ENCODE results near the gene TM9SF1.

TM9SF1 gene

DNA sequence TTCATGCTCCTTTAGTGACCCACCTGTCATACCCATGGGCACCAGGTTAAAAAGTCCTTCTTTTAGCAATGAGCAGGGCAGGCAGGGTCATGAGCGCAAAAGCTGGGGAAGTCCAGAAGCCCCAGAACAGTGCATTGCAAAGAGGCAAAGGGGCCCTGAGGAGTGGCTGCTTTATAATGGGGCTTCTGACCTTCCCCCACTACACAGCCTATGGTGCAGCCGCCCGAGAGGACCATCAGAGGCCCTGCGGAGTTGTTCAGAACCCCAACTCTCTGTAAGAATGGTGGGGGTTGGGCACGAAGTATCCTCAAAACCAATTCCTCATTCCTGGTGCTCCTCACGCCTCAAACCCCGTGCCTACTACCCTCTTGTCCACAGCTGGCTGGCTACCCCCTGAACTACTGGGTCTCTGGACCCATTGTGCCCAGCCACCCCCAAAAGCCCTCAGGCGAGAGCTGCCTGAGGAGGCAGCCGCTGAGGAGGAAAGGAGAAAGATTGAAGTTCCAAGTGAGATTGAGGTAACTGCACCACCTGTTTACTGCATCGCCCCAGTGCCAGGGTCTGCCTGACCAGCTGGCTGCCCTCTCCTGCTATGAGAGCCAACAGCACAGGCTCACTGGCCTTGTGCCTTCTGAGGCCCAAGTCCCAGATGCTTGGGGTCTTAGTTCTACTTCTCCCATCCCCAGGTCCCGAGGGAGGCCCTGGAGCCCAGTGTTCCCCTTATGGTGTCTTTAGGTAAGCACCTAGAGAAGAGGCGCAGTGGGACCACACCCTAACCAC lies 16.7 kb downstream of the TM9SF1 start:
- DNase-seq = no peak

DNA sequence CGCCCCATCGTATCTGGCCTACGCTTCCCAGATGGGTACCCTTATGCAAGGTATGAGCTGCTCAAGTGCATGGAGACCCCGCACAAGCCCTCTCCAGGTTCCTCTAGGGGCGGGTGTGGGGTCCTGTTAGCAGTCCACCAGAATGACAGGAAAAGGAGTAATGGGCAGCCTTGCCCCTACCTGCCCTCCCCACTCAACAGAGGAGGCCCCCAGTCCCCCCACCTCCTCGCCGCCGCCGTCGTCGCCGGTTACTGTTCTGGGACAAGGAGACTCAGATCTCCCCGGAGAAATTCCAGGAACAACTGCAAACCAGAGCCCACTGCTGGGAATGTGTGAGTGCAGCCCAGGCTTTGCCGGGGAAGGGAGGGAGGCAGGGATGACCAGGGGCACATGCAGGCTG lies 17.4 kb downstream of the TM9SF1 start:
- no peak for DNase-seq

DNA sequence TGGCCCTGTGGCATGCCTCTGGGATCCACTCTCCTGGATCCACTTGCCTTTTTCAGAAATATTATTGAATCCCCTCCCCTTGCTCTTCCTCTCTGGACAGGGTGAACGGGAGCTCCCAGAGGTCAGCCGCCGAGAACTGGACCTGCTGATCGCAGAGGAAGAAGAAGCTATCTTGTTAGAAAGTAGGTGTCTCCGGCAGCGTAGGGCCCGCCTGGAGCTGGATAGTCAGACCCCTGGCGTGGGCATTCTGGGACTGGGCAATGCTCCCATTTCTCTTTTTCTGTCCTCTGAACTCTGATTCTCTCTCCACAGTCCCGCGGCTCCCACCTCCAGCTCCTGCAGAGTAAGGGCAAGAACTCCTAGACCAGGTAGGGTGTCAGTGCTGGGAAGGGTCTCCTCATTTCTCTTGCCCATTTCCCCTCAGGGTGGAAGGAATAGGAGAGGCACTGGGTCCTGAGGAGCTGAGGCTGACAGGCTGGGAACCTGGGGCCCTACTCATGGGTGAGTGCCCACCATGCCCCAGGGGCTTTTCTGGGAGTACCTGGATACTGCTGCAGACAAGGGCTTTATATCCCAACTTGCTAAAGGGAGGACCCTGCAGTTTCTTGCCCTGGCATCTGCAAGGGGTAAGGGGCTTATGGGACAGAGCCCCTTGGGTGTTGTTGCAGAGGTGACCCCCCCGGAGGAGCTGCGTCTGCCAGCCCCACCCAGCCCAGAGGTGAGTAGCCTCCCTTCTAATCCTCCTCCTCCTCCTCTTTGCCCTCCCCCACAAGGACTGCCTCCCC lies 18.0 kb downstream of the TM9SF1 start:
- no peak for DNase-seq

DNA sequence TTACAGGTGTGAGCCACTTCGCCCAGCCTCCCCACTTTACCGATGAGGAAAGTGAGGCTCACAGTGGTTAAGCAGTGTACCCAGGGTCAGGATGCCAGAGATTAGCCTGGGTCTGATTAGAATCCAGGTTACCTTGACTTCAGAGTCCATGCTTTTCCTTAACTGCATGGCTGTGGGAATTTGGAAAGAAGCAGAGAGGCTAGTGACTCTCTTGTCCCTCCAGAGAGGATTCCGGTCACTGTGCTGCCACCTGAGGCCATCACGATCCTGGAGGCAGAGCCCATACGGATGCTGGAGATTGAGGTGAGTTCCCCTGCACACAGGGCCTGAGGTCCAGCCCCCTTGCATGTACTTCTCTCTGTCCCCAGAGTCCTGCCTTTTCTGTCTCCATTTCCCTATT lies 18.6 kb downstream of the TM9SF1 start:
- no peak for DNase-seq

DNA sequence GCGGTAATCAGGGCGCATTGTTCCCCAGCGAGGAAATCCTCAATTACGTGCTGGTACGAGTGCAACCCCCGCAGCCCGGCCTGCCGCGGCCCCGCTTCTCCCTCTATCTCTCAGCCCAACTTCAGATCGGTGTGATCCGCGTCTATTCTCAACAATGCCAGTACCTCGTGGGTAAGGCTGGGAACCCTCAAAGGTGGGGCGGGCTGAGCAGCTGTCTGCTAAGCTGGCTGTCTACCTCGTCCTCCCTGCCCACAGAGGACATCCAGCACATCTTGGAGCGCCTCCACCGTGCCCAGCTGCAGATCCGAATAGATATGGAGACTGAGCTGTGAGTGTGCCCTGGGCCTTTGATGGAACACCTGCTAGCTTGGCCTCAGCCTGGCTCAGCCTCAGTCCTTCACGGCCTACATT lies 22.4 kb downstream of the TM9SF1 start:
- no peak for DNase-seq

DNA sequence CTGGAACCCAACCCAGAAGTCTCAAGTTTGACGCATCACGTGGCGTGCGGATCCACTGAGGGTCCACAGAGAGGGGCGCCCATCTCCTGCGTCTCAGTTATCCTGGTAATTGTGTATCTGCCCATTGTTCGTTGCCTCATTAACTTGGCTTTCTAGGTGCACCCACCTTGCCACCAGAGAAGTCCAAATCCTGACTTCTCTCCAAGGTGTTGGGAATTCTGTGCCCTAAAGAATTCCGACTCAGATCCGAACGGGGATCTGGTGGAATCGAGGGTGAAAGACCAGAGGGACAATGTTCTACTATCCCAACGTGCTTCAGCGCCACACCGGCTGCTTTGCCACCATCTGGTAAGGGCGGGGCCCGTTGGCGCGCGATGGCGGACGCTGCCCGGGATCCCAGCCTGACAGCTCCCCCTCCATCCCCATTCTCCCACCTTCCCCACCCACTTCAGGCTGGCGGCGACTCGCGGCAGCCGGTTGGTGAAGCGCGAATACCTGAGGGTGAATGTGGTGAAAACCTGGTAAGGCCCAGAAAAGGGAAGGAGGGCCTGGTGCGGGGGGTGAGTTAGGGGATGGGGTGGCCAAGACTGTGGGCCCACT lies 22.9 kb downstream of the TM9SF1 start:
- DNase-seq = no peak

DNA sequence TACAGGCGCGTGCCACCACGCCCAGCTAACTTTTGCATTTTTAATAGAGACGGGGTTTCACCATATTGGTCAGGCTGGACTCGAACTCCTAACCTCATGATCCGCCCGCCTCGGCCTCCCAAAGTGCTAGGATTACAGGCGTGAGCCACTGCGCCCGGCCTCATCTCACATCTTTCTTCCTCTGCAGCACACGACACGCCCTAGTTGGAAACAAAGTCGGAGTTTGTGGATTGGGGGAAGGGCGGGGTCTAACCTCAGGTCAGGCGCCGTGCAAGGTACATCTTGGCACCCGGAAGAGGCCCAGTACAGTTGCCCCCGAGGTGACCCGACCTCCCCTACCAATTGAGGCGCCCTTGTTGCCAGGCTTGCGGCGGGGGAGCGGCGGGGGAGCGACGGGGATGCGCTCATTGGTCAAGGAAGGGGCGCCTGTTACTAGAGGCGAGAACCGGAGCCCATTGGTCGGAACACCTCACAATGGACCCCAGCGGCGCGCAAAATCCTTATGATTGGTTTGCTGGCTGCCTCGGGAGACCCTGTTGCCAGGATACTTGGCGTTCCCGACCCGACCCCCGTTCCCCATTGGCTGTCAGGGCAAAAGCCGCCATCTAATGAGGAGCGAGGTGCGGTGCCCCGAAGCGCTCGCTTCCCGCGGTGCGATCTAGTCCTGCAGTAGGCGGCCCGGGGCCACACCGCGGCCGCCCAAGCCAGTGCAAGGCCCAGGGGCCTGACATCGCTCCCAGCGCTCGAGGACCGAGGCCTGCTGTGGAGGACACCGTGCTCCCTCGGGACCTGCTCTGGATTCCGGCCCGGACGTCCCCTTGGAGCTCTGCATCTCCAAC lies 23.6 kb downstream of the TM9SF1 start, which contains the start of gene REC8:
Gene REC8, plus strand, starts transcription at position 659 of the 839 bp plus-strand sequence. CDS start 473 bp downstream, outside the sequence.
- DNase-seq = peak; percentile 34

DNA sequence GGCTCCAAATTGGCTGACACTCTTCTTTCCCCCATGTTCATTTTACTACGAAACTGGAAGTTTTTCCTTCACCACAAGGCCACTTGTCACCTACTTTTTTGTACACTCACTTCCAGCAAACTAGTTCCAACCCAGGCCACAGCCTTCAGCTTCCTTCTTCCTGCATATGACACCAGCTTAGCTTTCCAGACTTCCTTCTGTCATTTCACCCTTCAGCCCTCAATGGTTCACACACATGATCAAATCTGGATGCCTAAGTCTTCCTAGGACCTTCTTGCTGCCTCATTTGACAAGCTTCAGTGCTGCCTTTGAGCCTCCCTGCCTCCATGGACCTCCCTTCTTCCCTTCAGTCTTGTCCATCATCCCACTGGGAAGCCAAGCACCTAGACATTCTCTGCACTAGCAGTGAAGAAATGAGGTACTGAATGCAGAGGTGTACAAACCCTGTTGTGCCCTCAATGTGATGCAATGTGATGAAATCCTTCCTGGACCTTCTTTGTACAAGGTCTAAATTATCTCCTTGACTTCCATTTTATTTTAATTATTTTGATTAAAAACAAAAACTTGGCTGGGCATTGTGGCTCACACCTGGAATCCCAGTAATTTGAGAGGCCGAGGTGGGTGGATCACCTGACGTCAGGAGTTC lies 27.6 kb downstream of the TM9SF1 start:
- no peak for DNase-seq

DNA sequence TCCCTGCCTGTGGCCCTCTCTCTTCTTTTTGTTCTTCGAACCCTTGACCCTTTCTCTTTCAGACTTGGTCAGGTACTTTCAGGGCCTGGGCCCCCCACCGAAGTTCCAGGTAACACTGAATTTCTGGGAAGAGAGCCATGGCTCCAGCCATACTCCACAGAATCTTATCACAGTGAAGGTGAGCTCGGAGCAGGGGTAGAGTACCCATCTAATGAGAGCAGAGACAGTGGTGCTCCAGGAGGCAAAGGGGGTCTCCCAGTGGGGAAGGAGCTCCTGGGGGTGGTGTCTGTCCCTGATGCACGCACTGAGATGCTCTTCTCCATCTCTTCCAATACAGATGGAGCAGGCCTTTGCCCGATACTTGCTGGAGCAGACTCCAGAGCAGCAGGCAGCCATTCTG lies 29.5 kb downstream of the TM9SF1 start:
- DNase-seq = no peak

DNA sequence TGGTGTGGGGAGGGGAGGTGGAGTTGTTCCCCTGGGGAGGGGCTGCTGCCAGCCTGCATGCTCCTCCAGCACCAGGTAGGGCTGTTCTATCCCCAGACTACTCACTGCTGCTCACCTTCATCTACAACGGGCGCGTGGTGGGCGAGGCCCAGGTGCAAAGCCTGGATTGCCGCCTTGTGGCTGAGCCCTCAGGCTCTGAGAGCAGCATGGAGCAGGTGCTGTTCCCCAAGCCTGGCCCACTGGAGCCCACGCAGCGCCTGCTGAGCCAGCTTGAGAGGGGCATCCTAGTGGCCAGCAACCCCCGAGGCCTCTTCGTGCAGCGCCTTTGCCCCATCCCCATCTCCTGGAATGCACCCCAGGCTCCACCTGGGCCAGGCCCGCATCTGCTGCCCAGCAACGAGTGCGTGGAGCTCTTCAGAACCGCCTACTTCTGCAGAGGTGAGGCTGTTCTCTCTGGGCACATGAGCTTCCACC lies 30.7 kb downstream of the TM9SF1 start:
- DNase-seq = no peak

DNA sequence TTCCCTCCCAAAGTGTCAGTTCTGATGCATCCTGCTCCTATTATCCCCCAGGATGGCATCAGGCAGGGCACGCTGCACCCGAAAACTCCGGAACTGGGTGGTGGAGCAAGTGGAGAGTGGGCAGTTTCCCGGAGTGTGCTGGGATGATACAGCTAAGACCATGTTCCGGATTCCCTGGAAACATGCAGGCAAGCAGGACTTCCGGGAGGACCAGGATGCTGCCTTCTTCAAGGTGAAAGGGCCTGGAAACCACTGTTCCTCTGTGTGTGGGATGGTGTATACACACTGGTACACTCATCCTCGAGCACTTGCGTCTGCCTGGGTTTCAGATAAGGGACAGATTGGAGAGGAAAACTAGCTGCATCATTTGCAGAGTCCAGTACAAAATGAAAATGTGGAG lies 33.1 kb downstream of the TM9SF1 start:
- DNase-seq = no peak

DNA sequence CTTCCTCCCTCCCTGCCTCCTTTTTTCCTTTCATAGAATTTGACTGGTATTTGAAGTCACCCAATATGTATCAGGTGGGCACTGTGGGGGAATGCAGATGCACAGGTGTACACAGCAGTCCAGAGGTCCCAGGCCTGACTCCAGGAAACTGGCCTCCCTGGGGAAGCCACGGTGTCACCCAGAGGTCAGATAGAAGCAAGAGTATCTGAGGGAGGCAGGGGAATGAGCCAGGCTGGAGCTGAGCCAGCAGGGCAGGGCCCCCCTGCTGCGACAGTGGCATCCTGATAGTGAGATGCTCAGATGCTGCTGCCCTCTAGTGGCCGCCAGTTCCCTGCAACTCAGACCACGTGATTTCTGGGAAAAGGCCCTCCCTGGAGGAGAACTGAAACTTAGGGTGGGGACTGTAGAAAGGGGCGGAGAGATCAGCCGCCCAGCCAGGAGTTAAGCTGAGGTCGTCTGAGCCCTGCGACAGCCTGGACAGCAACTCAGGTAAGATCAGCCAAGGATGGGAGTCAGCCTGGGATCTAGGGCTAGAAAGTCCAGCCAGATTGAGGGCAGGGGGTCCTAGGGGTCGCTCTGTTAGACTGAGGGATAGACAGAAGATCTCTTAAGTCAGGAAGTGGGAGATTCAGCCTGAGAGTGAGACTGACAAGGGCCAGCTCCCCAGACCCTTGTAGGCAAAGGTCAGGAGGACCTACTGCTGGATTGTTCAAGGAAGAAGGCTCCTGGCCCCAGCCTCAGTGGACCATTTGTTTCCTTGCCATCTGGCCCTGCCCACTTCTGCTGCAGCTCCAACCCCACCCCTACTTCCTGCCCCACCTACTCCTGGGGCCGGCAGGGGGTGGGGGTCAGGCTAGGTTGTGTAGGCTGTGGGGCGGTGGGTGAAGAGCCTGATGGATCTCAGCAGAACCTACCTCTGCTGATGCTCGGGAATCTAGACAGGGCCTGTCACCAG lies 34.1 kb downstream of the TM9SF1 start, which contains the start of gene IRF9:
Gene IRF9, plus strand, starts transcription at position 416 of the 955 bp plus-strand sequence. CDS start 880 bp downstream, outside the sequence.
- peak; percentile 95 for DNase-seq

DNA sequence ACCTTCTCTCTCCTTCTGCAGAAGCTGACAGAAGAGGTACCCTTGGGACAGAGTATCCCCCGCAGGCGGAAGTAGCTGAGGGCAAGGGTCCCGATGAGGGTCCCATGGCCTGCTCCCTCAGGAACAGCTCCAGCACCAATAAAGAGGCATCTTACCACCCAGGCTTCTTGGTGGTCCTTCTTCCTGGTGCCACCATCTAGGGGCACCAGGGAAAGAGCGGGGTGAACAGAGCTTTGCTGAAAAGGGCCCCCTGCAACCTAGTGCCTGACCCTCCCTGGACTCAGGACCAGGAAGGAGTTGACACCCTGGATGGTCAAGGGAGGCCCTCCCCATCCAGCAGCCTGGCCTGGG lies 34.8 kb downstream of the TM9SF1 start:
- DNase-seq = no peak

DNA sequence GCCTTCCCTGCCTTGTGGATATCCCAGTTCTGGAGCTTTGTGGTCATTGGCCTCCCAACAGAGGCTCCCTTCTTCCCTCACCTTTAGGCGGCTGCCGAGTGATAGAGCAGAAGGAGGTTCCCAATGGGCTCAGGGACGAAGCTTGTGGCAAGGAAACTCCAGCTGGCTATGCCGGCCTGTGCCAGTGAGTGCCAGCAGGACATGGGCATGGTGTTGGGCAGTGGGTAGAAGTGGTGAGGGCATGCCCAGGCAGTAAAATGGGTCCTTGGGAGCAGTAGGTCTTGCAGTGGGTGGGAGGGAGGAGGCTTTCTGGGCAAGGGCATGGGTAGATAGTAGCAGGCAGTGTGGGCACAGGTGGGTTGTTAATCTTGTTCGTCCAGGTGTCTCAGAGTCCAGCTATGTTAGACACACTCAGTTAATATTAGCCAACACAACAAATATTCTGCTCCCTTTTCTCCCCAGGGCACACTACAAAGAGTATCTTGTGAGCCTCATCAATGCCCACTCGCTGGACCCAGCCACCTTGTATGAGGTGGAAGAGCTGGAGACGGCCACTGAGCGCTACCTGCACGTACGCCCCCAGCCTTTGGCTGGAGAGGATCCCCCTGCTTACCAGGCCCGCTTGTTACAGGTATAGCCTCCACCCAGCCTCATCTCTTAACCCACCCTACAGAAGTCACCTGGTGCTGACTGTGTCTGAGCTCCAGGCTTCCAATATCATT lies 35.3 kb downstream of the TM9SF1 start:
- DNase-seq = no peak

DNA sequence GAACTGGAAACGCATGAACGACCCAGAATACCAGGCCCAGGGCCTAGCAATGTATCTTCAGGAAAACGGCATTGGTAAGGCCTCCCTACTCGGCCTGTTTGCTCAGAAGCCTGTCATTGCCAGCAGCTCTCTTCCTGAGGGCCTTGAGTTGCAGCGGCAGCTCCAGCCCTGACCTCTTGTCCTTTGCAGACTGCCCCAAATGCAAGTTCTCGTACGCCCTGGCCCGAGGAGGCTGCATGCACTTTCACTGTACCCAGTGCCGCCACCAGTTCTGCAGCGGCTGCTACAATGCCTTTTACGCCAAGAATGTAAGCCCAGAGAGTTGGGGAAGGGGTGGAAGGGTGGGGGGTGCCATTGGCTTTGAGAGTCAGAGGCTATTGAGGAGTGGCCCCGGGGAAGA lies 37.9 kb downstream of the TM9SF1 start:
- no peak for DNase-seq

DNA sequence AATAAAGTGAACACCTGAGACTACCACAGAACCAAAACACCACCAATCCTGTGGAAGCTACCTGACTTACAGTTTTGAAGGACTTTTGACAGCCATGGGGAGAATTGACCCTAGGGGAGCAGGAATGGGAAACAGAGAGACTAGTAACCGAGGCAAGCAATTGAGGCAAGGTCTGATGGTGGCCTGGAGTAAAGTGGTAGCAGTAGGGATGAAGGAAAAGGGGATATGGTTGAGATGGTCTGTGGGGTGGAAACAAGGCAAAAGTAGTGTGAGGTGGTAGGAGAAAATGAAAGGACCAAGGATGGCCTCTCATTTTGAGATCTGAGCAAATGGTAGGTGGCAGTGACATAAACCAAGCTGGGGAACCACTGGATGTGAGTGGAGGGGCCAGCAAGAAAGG lies 38.4 kb downstream of the TM9SF1 start:
- DNase-seq = no peak

DNA sequence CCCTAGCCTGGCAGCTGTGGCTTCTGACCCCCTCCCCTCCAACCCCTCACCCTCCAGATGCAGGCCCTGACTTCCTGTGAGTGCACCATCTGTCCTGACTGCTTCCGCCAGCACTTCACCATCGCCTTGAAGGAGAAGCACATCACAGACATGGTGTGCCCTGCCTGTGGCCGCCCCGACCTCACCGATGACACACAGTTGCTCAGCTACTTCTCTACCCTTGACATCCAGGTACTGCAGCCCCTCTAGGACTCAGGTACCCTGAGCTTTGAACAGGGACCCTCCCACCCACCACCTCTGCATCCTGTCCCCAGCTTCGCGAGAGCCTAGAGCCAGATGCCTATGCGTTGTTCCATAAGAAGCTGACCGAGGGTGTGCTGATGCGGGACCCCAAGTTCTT lies 40.1 kb downstream of the TM9SF1 start:
- DNase-seq = no peak

DNA sequence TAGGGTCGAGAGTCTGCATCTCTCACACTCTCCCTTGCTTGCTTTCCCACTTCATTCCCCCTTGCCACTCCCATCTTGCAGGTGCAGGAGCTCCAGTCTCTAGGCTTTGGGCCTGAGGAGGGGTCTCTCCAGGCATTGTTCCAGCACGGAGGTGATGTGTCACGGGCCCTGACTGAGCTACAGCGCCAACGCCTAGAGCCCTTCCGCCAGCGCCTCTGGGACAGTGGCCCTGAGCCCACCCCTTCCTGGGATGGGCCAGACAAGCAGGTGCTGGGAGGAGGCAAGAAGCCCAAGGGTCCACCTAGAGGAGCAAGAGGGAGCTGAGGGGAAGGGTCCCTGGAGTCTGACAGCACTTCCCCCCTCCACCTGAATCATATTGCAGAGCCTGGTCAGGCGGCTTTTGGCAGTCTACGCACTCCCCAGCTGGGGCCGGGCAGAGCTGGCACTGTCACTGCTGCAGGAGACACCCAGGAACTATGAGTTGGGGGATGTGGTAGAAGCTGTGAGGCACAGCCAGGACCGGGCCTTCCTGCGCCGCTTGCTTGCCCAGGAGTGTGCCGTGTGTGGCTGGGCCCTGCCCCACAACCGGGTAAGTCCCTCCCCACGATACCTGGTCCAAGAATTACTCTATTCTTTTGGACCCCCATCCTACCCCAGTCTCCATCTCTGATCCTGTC lies 43.7 kb downstream of the TM9SF1 start:
- DNase-seq = no peak

DNA sequence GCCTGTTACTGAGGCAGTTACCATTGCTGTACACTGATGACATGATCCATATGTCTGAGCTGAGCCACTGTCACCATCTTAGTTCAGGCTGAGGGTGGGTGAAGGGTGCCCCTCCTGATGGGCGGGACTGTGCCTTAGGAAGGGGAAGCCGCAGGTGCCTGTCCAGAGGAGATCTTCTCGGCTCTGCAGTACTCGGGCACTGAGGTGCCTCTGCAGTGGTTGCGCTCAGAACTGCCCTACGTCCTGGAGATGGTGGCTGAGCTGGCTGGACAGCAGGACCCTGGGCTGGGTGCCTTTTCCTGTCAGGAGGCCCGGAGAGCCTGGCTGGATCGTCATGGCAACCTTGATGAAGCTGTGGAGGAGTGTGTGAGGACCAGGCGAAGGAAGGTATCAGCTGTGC lies 44.2 kb downstream of the TM9SF1 start:
- DNase-seq = no peak

All from fibroblast of skin of back (primary cell).